ENCODE results near the gene ALG9.

DNA sequence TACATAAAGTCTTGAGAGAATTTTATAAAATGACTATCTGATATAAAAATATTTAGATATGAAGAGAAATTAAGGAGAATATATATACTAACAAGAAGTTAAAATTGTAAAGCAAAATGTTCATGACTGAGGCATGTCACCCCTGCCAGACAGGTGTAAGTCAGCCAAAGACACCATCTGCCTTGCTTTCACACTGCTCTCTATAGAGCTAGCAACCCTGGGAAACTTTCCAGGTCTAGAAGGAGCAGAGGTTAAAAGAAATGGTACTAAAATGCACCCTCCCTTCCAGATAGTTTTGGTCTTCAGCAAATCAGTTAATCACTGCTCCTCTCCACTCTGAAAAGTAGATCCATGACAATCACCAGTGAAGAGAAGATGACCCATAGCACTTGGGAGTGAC, 121.7 kb downstream of the ALG9 start:
- TF ChIP-seq, protein P1, sequence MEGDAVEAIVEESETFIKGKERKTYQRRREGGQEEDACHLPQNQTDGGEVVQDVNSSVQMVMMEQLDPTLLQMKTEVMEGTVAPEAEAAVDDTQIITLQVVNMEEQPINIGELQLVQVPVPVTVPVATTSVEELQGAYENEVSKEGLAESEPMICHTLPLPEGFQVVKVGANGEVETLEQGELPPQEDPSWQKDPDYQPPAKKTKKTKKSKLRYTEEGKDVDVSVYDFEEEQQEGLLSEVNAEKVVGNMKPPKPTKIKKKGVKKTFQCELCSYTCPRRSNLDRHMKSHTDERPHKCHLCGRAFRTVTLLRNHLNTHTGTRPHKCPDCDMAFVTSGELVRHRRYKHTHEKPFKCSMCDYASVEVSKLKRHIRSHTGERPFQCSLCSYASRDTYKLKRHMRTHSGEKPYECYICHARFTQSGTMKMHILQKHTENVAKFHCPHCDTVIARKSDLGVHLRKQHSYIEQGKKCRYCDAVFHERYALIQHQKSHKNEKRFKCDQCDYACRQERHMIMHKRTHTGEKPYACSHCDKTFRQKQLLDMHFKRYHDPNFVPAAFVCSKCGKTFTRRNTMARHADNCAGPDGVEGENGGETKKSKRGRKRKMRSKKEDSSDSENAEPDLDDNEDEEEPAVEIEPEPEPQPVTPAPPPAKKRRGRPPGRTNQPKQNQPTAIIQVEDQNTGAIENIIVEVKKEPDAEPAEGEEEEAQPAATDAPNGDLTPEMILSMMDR (IDR thresholded peaks at IDR 0.05; ENCODE audit: insufficient read depth, low read depth, low read length), result no peak
- no peak for TF ChIP-seq EZH2 (IDR thresholded peaks at IDR 0.05; ENCODE audit: insufficient read depth, low read length)
